HG02938 (cell line): Measurements from ENCODE around the gene SHROOM3.
"Not testable (repeated sequence)": the region's sequence is repeated elsewhere in the genome, so short reads cannot be mapped to it uniquely, and the experiment has no call there.

Experiments
- ATAC-seq: cut with Tn5 transposase; IDR thresholded peaks from one replicate; pipeline ENCODE4 v1.9.1; 2021; ENCODE audit warnings: mild to moderate bottlenecking, moderate library complexity; ENCODE audit not compliant: unreplicated experiment

Gene SHROOM3

DNA sequence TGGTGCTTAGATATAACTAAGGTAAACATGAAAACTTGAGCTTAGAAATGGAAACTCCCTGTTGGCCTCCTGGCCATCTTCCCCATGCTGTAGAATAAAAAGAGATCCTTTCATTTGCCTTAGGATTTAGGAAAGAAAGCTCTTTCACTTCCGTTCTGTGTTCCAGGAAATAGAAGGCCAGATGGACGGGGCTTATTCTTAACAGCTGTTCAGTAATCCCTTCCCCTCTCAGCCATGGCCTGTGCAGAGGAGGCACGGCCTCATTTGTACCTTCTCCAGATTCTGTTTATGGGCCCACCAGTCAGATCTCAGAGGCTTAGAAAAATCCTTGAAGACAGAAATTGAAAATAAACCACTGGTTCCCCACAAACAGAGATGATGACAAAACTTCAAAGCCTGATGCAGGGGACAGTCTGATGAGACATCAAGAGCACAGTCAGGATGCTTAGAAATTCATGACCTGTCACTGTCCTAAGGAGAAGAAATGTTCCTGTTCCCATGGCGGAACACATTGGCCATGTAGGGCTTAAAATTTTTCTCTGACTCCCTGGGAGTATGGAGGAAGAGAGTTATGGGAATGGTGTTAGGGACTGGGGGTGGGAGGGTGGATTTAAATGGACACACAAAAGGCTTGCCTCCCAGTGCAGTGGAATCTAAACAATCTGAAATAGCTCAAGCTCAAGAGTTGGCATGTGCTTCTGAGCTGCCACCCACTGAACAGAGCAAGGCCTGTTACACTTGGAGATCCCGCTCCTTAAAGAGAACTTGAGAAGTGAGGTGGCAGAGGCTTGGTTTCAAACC lies 274.1 kb downstream of the SHROOM3 start:
- ATAC-seq = no peak

- no peak for ATAC-seq
Observed at GRCh38 chr4:76709772-76710090, 274.7 kb downstream of the SHROOM3 start.

GRCh38 chr4:76712564-76712963 lies 277.5 kb downstream of the SHROOM3 start:
- no peak for ATAC-seq

GRCh38 chr4:76714226-76714625 lies 279.2 kb downstream of the SHROOM3 start:
- no peak for ATAC-seq

DNA sequence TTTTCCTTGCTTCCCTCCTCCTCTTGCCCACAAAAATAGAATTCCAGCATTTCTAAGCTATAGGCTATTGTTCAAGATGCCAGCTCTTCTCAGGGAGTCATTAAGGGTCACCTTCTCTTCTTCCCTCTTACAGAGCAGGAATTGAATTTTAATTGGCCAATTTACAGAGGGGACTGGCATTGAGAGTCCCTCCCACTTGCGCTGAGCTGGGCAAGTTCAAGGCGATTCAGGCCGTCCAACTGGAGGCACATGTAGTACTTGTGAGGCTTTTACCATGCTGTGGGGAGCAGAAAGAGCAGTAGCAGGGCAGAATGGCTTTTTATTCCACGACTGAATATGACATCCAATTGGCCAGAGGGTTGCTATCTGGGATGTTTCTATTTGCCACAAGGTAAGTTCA lies 281.0 kb downstream of the SHROOM3 start:
- no peak for ATAC-seq

DNA sequence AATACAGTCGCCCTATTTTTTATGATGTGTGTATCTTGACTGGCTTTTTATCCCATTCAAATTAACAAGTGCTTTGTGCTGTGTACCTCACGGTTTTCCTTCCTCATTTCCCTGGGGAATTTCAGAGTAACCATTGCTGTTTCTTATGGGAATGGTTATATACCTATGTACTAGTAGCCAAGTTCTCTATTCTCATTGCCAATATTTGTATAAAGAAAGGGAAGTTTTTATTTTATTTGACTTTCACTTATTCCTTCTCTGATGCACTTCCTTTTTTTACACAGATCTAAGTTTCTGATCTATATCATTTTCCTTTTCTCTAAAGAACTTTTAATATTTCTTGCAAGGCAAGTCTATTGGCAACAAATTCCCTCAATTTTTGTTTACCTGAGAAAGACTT lies 281.6 kb downstream of the SHROOM3 start:
- no peak for ATAC-seq

DNA sequence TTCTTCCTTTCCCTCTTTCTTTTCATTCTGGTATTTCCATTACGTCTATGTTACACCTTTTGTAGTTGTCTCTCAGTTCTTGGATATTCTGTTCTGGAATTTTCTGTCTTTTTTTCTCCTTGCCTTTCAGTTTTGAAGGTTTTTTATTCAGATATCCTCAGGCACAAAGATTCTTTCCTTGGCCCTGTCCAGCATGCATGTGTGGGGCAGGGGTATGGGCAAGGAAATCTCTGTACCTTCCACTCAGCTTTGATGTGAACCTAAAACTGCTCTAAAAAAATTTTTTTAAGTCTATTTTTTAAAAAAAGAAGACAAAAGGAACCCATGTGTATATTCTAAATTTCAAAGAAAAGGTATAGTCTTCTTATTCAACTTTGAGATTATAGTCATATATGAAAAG lies 282.4 kb downstream of the SHROOM3 start:
- no peak for ATAC-seq

DNA sequence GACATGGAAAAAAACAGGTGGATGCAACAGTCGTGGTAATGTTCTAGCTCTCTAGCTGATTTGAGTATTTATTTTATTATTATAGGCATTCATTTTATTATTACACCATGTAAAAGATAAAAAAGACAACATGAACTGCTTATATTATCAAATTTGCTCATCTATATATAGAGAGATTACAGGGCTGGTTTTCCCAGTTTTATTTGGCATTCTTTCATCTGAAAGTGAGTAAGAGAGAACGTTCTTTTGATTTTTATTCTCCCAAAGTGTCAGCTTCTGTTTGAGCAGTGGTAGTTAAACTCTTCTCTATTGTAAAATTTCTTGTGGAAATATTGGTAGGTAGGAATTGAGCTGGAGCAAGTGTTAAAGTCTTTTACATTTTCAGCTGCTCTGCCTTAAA lies 283.0 kb downstream of the SHROOM3 start:
- no peak for ATAC-seq

GRCh38 chr4:76718831-76719230 lies 283.8 kb downstream of the SHROOM3 start:
- no peak for ATAC-seq

DNA sequence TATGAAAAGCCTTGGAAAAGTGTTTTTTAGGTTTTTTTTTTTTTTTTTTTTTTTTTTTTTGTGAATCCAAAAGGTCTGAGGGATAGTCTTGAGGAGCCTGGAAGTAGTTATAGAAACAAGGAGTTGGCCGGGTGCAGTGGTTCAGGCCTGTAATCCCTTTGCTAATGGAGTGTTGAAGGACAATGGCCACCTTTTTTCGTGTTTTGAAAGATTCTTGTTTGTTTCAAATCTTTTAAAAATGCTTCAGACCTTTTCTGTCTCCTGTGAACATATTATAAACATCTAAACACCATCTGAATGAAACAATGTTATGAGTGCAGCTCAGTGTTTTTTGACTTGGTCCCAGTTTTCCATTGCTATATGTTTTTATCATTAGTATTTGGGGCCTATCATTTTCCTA lies 285.1 kb downstream of the SHROOM3 start:
- no peak for ATAC-seq

DNA sequence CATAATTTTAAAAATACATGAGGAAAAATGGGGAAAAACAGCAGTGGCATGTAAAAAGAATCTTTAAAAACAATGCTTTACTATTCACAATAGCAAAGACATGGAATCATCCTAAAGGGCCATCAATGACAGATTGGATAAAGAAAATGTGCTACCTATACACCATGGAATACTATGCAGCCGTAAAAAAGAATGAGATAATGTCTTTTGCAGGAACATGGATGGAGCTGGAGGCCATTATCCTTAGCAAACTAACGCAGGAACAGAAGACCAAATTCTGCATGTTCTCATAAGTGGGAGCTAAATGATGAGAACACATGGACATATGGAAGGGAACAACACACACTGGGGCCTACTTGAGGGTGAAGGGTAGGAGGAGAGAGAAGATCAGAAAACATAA lies 287.1 kb downstream of the SHROOM3 start:
- ATAC-seq = not testable (repeated sequence)

- ATAC-seq = no peak
Observed at GRCh38 chr4:76722838-76723237, 287.8 kb downstream of the SHROOM3 start.

DNA sequence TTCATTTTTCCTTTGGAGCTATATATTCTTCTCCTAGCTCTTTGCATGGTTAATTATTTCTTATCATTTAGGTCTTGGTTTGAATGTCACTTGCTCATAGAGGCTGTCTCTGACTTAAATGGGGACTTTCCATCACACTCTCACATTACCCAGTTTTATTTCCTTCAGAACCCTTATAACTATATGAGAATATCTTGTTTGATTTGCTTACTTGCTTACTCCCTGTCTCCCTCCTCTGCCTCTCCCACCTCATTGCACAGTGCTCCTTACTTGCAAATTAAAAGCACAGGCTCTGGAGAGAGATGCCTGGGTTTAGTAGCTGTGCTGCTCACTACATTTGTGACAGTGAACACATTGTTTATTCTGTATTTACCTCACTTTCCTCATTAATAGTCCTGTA lies 288.3 kb downstream of the SHROOM3 start:
- ATAC-seq = no peak

GRCh38 chr4:76723924-76724323 lies 288.9 kb downstream of the SHROOM3 start:
- ATAC-seq = no peak

DNA sequence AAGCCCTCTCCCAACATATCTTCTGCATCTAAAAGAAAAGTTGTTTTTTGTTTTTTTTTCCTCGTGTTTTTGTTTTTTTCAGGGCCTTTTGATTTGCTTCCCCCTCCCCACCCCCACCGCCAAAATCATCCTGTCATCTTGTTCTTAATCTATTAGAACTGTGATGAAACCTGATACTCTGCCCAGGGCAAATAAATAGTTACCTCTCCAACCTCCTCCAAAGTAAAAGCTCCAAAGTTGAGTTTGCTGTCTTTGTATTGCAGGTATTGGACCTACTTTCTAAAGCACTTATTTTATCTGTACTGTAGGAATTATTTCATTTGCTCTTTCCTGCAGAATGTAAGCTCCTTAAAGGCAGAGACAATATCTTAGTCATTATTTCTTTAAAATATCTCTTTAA lies 290.0 kb downstream of the SHROOM3 start:
- ATAC-seq = no peak

- no peak for ATAC-seq
Observed at GRCh38 chr4:76726176-76726575, 291.1 kb downstream of the SHROOM3 start.

DNA sequence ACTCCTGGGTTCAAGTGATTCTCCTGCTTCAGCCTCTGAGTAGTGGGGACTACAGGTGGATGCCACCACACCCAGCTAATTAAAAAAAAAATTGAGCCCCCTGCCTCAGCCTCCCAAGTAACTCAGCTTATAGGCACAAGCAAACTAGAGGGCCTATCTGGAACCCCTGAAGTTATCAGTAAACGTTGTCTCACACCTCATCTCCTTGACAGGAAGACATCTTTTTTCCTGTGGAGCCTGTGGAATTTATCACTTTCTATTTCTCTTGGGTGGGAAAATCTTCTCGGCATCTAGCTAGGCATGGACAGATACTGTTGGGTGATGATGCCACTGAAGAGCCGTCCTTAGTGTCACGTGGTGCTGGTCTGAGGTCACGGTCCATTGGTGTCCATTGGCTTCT lies 291.6 kb downstream of the SHROOM3 start:
- ATAC-seq = no peak

DNA sequence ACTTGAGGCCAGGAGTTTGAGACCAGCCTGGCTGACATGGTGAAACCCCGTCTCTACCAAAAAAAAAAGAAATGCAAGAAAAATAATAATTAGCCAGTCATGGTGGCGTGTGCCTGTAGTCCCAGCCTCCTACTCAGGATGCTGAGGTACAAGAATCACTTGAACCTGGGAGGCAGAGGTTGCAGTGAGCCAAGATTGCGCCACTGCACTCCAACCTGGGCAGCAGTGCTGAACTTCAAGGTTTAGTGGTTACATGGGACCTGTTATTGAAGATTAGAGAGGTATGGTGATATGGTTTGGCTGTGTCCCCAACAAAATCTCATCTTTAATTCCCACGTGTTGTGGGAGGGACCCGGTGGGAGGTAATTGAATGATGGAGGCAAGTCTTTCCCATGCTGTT lies 292.9 kb downstream of the SHROOM3 start:
- ATAC-seq = not testable (repeated sequence)

DNA sequence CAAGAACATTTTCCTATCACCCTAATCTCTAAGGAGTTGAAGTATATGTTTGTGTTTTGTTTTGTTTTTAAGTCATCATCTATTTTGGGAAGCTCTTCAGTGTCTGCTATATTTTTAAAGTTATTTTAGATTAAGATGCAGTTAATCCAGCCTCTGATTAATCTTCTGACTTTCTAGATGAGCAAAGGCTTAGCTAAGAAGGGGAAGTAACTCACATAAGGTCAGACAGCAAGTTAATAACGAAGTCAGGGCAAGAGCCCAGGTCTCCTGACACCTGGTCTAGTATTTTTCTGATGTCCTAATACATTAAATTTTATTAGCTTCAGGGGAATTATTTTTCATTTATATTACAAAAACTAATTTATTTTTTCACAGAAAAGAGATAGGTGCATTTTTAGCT lies 294.4 kb downstream of the SHROOM3 start:
- ATAC-seq = peak; percentile 55

DNA sequence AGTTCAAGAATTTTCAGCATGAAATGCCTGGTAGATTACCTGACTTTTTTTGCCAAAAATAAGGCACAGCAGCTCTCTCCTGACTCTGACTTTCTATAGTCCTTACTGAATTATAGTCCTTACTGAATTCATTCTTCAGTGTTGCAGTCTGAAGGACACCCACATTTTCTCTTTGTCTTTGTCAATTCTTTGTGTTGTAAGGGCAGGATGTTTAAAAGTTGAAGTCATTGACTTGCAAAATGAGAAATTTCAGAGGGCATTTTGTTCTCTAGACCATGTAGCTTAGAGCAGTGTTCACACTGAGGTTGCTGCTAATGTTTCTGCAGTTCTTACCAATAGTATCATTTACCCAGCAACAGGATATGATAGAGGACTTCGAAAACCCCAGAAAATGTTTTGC lies 295.0 kb downstream of the SHROOM3 start:
- ATAC-seq = no peak

- ATAC-seq = no peak
Observed at GRCh38 chr4:76732246-76732645, 297.2 kb downstream of the SHROOM3 start.

- ATAC-seq = no peak
Observed at GRCh38 chr4:76733068-76733771, 298.2 kb downstream of the SHROOM3 start.

DNA sequence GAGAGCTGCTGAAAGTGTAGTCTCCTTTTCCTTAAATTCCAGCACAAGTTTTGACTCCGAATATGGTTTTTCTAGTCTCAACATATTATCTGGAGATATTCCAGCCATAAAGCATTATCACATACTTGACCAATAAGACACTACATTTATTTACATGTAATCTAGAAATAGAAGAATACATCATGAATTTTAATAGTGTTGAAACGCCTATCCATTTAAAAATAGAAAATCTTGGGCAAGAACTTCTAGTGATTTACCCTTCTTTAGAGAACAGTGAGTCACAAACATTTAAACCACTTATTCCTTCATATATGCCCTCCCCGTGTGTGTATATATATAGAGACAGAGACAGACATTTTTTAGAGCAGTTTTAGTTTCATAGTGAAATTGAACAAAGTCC lies 301.4 kb downstream of the SHROOM3 start:
- ATAC-seq = no peak
